Measurements from ENCODE around the gene GSTM3.
"Not testable (repeated sequence)": the region's sequence is repeated elsewhere in the genome, so short reads cannot be mapped to it uniquely, and the experiment has no call there.

The GSTM3 gene

DNA sequence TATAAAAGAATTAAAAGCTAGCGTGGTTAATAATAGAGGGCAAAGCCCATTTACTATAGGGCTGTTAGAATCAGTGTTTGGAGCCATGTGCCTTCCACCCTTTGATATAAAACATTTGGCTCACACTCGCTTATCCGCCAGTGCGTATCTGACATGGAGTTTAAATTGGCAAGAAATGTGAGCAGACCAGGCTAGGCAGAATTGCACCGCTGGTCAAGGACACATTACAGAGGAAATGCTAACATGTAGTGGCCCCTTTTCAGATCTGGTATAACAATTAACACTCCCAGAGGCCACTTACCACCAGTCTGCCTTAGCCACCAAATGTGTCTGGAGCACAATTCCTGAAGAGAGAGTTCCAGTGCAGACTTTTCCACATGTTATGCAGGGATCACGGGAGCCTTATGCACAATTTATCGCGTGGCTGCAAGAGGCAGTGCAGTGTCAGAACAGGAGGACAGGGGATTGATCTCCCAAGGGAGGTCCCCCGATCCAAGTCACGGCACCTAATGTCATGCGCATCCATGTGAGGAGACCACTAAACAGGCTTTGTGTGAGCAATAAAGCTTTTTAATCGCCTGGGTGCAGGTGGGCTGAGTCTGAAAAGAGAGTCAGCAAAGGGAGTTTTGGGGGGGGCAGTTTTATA, 14.0 kb downstream of the GSTM3 start:
- no peak for DNase-seq (ENCODE audit: low read depth, low spot score)

- no peak for DNase-seq (ENCODE audit: low read depth, low spot score)
Observed at GRCh38 chr1:109726007-109726406, 14.8 kb downstream of the GSTM3 start.

DNA sequence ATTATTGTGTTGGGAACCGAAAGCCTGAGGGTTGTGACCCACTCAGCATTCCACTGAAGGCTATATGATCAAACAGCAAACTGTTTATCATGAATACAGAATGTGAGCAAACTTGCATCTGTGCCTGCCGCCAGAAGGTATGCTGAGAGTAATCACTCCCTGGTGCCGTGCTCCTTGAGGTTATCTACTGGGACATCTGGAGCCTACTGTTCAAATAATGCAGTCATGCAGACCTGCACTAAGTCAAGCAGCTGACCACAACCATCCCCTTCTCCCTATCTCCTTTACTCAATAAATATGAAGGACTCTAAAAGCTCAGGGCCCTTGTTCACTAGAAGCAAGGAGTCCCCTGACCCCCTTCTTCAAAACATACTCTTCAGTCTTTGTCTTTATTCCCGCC, 15.3 kb downstream of the GSTM3 start:
- no peak for DNase-seq (ENCODE audit: low read depth, low spot score)

DNA sequence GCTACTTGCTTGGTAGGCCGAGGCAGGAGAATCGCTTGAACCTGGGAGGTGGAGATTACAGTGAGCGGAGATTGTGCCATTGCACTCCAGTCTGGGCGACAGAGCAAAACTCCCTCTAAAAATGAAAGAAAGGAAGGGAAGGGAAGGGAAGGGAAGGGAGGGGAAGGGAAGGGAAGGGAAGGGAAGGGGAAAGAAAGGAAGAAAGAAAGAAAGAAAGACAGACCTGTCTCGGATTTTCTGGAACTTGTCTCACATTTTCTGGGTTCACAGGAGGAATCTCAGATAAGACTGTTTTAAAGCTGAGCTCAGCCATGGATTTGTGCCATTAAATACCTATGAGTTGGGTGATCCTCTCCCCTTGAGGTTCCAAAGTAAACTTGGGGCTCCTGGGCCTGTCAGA, 15.9 kb downstream of the GSTM3 start:
- no peak for DNase-seq (ENCODE audit: low read depth, low spot score)

- no peak for DNase-seq (ENCODE audit: low read depth, low spot score)
Observed at GRCh38 chr1:109722908-109723691, 17.7 kb downstream of the GSTM3 start.

- no peak for DNase-seq (ENCODE audit: low read depth, low spot score)
Observed at GRCh38 chr1:109721971-109722370, 18.9 kb downstream of the GSTM3 start.

DNA sequence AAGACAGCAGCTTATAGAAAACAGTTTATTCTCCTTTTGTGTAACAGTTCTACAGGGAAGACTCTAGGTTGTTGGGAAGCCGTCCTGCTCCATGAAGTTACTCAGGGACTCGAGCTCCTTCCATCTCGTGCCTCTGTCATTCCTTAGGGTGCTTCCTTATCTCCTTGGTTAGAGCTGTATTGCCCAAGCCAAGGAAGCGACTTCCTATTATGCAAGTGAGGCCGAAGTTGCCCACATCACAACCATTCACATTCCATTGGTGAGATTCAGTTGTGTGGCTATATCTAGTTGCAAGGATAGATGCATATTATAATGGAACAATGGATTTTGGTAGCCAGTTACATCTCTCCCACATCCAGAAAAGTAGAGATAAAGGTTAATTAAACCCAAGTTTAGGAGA, 19.8 kb downstream of the GSTM3 start:
- DNase-seq (ENCODE audit: low read depth, low spot score): no peak

GRCh38 chr1:109719337-109719837, 21.5 kb downstream of the GSTM3 start:
- DNase-seq (ENCODE audit: low read depth, low spot score): no peak

GRCh38 chr1:109718495-109718894, 22.3 kb downstream of the GSTM3 start:
- DNase-seq (ENCODE audit: low read depth, low spot score): no peak

- no peak for DNase-seq (ENCODE audit: low read depth, low spot score)
Observed at GRCh38 chr1:109717729-109718128, 23.1 kb downstream of the GSTM3 start.

GRCh38 chr1:109716570-109717090, 24.2 kb downstream of the GSTM3 start:
- DNase-seq (ENCODE audit: low read depth, low spot score): no peak

DNA sequence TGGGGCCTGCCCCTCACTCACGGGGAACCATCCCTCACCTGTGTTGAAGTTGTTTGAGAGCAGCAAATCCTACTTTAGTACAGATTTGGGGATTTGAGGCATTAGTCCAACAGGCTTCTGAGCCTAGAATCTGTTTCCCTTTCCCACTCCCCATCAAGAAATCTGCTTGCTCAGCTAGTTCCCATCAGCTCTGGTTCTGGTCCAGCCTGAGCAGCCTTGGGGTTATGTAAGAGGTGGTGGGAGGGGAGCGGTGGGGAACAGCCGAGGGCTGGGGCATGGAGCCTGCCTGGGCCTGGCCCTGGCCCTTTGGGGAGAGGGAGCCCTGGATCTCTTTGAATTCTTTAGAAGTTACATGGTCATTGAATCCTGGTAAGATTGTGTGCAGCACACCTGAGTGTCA, 24.7 kb downstream of the GSTM3 start:
- DNase-seq (ENCODE audit: low read depth, low spot score): no peak

DNA sequence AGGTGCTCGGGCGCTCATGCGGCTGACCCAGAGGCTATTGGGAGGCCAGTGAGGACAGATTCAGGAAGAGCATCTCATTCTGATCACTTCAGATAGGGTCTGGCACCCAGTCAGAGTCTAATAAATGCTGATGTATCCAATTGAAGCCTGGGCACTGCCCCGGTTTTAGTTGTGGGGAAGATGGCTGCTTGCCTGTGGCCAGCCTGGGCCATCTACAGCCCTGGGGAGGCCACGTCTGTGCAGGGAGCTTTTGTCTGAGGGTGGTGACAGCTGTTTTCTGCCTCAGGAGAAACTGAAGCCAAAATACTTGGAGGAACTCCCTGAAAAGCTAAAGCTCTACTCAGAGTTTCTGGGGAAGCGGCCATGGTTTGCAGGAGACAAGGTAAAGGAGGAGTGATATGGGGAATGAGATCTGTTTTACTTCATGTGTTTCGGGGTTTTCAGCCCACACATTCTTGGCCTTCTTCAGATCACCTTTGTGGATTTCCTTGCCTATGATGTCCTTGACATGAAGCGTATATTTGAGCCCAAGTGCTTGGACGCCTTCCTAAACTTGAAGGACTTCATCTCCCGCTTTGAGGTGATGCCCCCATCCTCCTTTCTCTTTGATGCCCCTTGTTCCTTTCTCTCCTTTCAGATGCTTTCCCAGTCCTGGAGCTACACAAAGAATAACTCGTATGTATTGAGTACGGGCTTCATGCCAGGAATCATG, 26.0 kb downstream of the GSTM3 start:
- no peak for DNase-seq (ENCODE audit: low read depth, low spot score)

DNA sequence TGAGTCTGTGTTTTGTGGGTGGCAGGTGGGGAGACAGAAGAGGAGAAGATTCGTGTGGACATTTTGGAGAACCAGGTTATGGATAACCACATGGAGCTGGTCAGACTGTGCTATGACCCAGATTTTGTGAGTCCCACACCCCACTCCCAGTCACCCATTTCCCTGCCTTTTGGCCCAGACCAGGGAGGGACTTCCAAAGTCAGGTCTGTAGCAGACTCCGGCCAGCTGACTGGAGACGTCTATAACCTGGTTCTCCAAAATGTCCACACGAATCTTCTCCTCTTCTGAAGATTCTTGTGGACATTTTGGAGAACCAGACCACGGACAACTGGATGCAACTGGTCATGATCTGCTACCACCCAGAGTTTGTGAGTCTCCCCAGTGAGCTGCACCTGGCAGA, 27.2 kb downstream of the GSTM3 start:
- DNase-seq (ENCODE audit: low read depth, low spot score): no peak

GRCh38 chr1:109712321-109712864, 28.4 kb downstream of the GSTM3 start:
- no peak for DNase-seq (ENCODE audit: low read depth, low spot score)

DNA sequence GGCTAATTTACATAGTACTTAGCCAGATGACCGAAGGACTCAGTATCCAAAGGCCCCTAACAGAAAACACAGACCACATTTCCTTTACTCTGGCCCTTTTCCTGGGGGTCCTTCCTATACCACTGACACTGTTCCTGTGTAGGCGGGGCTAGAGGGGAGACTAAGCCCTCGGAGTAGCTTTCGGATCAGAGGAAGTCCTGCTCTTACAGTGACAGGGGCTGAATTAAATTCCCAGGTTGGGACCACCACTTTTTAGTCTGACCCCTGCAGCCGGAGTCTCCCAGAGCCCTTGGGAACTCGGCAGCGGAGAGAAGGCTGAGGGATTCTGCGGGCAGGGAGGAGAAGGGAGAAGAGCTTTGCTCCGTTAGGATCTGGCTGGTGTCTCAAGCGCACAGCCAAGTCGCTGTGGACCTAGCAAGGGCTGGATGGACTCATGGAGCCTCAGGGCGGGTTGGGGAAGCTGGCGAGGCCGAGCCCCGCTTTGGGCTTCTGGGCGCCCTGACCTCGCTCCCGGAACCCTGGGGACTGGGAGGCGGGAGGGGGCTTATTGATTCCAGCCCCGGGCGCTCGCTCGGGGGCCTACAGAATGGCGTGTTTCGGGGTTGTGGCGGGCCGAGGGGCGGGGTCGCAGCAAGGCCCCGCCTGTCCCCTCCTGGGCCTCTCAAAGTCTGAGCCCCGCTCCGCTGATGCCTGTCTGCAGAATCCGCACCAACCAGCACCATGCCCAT, 29.1 kb downstream of the GSTM3 start, which contains the start of gene GSTM5:
Gene GSTM5 (plus strand): TSS at position 659 of the 728 bp plus-strand sequence. CDS start 62 bp downstream, at position 721.
- not testable (repeated sequence) for DNase-seq (ENCODE audit: low read depth, low spot score)

GRCh38 chr1:109709822-109710221, 31.0 kb downstream of the GSTM3 start:
- not testable (repeated sequence) for DNase-seq (ENCODE audit: low read depth, low spot score)

DNA sequence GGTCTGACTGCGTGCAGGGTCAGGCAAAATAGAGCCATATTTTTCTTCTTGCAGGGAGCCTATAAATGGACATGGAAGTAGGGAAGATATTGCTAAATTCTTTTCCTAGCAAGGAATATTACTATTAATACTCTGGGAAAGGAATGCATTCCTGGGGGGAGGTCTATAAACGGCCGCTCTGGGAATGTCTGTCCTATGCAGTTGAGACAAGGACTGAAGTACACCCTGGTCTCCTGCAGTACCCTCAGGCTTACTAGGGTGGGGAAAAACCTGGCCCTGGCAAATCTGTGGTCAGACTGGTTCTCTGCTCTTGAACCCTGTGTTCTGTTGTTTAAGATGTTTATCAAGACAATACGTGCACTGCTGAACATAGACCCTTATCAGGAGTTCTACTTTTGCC, 31.9 kb downstream of the GSTM3 start:
- DNase-seq (ENCODE audit: low read depth, low spot score): not testable (repeated sequence)

DNA sequence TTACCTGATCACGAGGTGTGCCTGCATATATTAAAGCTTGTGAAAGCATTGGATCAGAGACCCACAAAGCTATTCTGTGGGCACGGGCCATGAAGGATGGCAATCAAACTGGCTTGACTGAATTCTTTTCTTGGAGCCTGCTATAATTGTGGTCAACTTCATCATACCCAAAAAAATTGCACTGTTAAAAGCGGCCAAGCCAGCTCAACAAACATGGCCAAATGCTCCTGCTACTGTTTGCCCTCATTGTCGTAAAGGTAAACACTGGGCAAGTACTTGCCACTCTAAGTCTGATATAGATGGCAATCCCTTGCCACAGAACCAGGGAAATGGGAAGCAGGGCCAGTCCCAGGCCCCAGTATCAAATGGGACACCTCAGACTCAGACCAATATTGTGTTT, 35.4 kb downstream of the GSTM3 start:
- DNase-seq (ENCODE audit: low read depth, low spot score): no peak

GRCh38 chr1:109704173-109704572, 36.7 kb downstream of the GSTM3 start:
- no peak for DNase-seq (ENCODE audit: low read depth, low spot score)

GRCh38 chr1:109702940-109703339, 37.9 kb downstream of the GSTM3 start:
- not testable (repeated sequence) for DNase-seq (ENCODE audit: low read depth, low spot score)
